NCI-H128 (cell line): Measurements from ENCODE around the gene RAB13.

Source experiments
- DNase-seq: peaks from one replicate; lab custom pipeline; 2025; ENCODE audit not compliant: unreplicated experiment; lab: John Stamatoyannopoulos, UW

RAB13 gene

GRCh38 chr1:153934746-153935145, 51.4 kb downstream of the RAB13 start:
- no peak for DNase-seq

- no peak for DNase-seq
Measured at GRCh38 chr1:153933955-153934354, 52.2 kb downstream of the RAB13 start.

- DNase-seq = no peak
Measured at GRCh38 chr1:153933430-153933829, 52.7 kb downstream of the RAB13 start.

- no peak for DNase-seq
Measured at GRCh38 chr1:153932156-153933131, 53.7 kb downstream of the RAB13 start.
